Epithelial cell of esophagus (primary cell): ENCODE data around the gene DBNL.
"Not testable (repeated sequence)": the region's sequence is repeated elsewhere in the genome, so short reads cannot be mapped to it uniquely, and the experiment has no call there.

Source experiments
- DNase-seq: peaks from one replicate; pipeline ENCODE4 v3.0.0; 2010; ENCODE audit warnings: low read depth
- H3K4me3 ChIP-seq: 2 replicates; pipeline ENCODE4 v1.5.1; 2011; ENCODE audit warnings: mild to moderate bottlenecking, low read length, control low read depth
- CTCF ChIP-seq: IDR thresholded peaks from 2 replicates; pipeline ENCODE4 v1.5.1; 2011; ENCODE audit warnings: low read depth, mild to moderate bottlenecking, low read length, control low read depth, inconsistent platforms; ENCODE audit not compliant: insufficient read depth; ENCODE audit errors: missing control alignments

Gene DBNL

GRCh38 chr7:44044315-44045225, at the start of gene DBNL:
TSS of gene DBNL (plus strand) at chr7:44044702. CDS start at chr7:44044738, 36 bp downstream.
- DNase-seq = peak; percentile 89
- TF ChIP-seq CTCF = no peak
- peak within 1 kb of the TSS; percentile 91 for H3K4me3 ChIP-seq

- DNase-seq, H3K4me3 ChIP-seq: not testable (repeated sequence)
These were observed 47.0 kb upstream of the DBNL start, which contains the start of gene SPDYE1 for GRCh38 chr7:43997532-43997931. TSS of gene SPDYE1 (plus strand) at chr7:43997897. CDS start at chr7:43999950, 2,053 bp downstream.

GRCh38 chr7:44012081-44012480, 32.4 kb upstream of the DBNL start:
- not testable (repeated sequence) for DNase-seq, H3K4me3 ChIP-seq

- H3K4me3 ChIP-seq, DNase-seq: not testable (repeated sequence)
These were observed 29.4 kb upstream of the DBNL start for GRCh38 chr7:44015090-44015489.

- H3K4me3 ChIP-seq = peak overlapping the region; percentile 65
- TF ChIP-seq CTCF = peak; percentile 57
These were observed 25.4 kb upstream of the DBNL start for GRCh38 chr7:44018857-44019807.

GRCh38 chr7:44019825-44020224, 24.7 kb upstream of the DBNL start:
- DNase-seq = not testable (repeated sequence)

More at GRCh38 chr7:44018857-44019807, 25.4 kb upstream of the DBNL start:
- DNase-seq = peak; percentile 95

GRCh38 chr7:44022069-44022468, 22.4 kb upstream of the DBNL start:
- H3K4me3 ChIP-seq, DNase-seq: not testable (repeated sequence)

More at GRCh38 chr7:44019825-44020224, 24.7 kb upstream of the DBNL start:
- not testable (repeated sequence) for H3K4me3 ChIP-seq

GRCh38 chr7:44022796-44023467, 21.6 kb upstream of the DBNL start:
- DNase-seq = peak; percentile 54
- not testable (repeated sequence) for H3K4me3 ChIP-seq

- not testable (repeated sequence) for H3K4me3 ChIP-seq, DNase-seq
These were observed 15.1 kb upstream of the DBNL start for GRCh38 chr7:44029433-44029832.

- not testable (repeated sequence) for H3K4me3 ChIP-seq, DNase-seq
These were observed 14.5 kb upstream of the DBNL start for GRCh38 chr7:44030029-44030428.

- H3K4me3 ChIP-seq, DNase-seq: not testable (repeated sequence)
These were observed 13.2 kb upstream of the DBNL start for GRCh38 chr7:44031319-44031718.

GRCh38 chr7:44032031-44032430, 12.5 kb upstream of the DBNL start:
- not testable (repeated sequence) for H3K4me3 ChIP-seq, DNase-seq

GRCh38 chr7:44033971-44034844, 10.3 kb upstream of the DBNL start:
- DNase-seq, H3K4me3 ChIP-seq: not testable (repeated sequence)

GRCh38 chr7:44036364-44036763, 8.1 kb upstream of the DBNL start:
- DNase-seq = peak; percentile 72
- not testable (repeated sequence) for H3K4me3 ChIP-seq

GRCh38 chr7:44037951-44038350, 6.6 kb upstream of the DBNL start:
- not testable (repeated sequence) for DNase-seq, H3K4me3 ChIP-seq
